Upper lobe of left lung (tissue), 4 donors: ENCODE results near the gene TMBIM6.
"Not testable (repeated sequence)": the region's sequence is repeated elsewhere in the genome, so short reads cannot be mapped to it uniquely, and the experiment has no call there.

ENCODE experiments used
- CTCF ChIP-seq, 6 experiments: fragments of 450-650 bp in 4 of 6; fragments of 200-600 bp in 2 of 6; sonication (generic) in 2 of 6; IDR thresholded peaks; one replicate each; pipeline ENCODE4 v1.5.1; 2016 to 2019; ENCODE audit warnings: antibody characterized with exemption in 6 of 6
- EP300 ChIP-seq, 4 donors: sonication (generic); formaldehyde crosslinking; IDR thresholded peaks; one replicate each; pipeline ENCODE4 v1.5.1; 2017; ENCODE audit warnings: antibody characterized with exemption in 4 of 4, control low read depth in 2 of 4
- POLR2A ChIP-seq, 4 donors: fragments of 450-650 bp; IDR thresholded peaks; one replicate each; pipeline ENCODE4 v1.5.1; 2016 to 2017; ENCODE audit warnings: antibody characterized with exemption in 4 of 4, mild to moderate bottlenecking in 2 of 4
- POLR2AphosphoS5 ChIP-seq, 2 donors: sonication (generic); formaldehyde crosslinking; IDR thresholded peaks; one replicate each; pipeline ENCODE4 v1.5.1; 2017; ENCODE audit warnings: antibody characterized with exemption in 2 of 2

GRCh38 chr12:49738721-49739120 lies 2.6 kb upstream of the TMBIM6 start:
- TF ChIP-seq CTCF, POLR2A, POLR2AphosphoS5, EP300 (IDR thresholded peaks at IDR 0.05): not testable (repeated sequence)
